ENCODE data around the gene SIPA1L3.

The SIPA1L3 gene

DNA sequence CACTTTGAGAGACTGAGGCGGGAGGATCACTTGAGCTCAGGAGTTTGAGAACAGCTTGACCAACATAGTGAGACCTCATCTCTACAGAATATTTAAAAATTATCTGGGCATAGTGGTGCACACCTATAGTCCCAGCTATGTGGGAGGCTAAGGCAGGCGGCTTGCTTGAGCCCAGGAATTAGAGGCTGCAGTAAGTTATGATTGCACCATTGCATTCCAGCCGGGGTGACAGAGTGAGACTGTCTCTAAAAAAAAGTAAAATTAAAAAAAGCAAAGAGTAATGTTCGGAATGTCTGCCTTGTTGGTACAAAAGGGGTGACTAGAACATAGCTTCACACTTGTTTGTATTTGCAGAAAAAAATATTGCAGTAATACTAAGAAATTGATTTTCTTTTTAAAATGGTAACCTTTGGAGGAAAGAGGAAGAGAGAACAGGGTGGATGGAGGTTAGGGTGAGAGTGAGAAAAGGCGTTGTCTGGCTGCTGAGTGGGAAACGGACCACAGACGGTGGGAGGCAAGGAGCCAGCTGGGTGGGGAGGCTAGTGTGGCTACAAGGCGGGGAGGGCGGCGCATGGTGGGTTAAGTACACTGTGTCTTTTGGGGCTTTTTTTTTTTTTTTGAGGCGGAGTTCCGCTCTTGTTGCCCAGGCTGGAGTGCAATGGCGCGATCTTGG lies 339.0 kb downstream of the SIPA1L3 start:
- Mint-ChIP-seq H3K4me3 (peak overlapping the region; percentile 30), H3K27ac (peak overlapping the region; percentile 87), H3K27me3 (peaks cover 7% of the 10 kb centered on the region), H3K4me1 (ENCODE audit: low read depth) (peaks cover 48% of the 10 kb centered on the region), H3K36me3 (ENCODE audit: low read depth) (peaks cover 8% of the 10 kb centered on the region), H3K9me3 (no peaks in the 10 kb centered on the region)
- intact Hi-C loops (cut with micrococcal nuclease): loop anchor here (5.0 kb wide), 1 partner anchor 41 kb away; no protein-coding TSS in a partner anchor

DNA sequence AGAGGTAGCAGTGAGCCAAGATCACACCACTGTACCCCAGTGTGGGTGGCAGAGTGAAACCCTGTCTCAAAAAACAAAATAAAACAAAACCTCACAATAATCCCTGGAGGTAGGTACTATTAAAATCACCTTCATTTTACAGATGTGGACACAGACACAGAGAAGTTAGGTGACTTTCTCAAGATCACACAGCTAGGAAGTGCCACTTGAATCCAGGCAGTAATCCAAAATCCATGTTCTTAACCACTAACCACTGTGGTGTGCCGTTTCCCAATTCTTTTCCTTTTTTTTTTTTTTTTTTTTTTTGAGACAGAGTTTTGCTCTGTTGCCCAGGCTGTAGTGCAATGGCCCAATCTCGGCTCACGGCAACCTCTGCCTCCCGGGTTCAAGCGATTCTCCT lies 340.1 kb downstream of the SIPA1L3 start:
- Mint-ChIP-seq H3K4me1 (ENCODE audit: low read depth) (peaks cover 59% of the 10 kb centered on the region), H3K4me3 (no peak overlapping the region), H3K9me3 (no peaks in the 10 kb centered on the region), H3K27me3 (peaks cover 12% of the 10 kb centered on the region), H3K36me3 (ENCODE audit: low read depth) (peaks cover 20% of the 10 kb centered on the region), H3K27ac (peak overlapping the region; percentile 87)
- intact Hi-C loops (cut with micrococcal nuclease): loop anchor here (5.0 kb wide), 1 partner anchor 40 kb away; no protein-coding TSS in a partner anchor

DNA sequence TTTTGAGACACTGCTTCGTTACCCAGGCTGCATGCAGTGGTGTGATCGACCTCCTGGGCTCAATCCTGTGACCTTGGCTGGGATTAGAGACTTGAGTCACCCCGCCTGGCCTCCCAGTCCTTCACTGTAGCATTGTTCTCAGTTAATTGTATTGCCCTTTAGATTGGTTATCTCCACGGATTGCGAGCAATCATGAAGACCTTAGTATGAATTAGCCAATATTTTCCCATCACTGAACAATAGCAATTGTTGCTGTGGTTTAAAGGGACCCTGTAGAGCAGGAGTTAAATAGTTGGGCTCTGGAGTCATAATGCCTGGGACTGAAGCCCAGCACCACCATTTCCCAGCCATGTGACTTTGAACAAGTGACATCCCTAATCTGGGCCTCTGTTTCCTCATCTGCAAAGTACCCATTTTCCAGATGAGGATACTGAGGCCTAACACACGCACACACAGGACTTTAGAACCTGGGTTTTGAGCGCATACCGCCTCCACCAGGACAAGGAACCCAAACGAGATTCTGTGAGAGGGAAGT lies 340.8 kb downstream of the SIPA1L3 start:
- peaks cover 66% of the 10 kb centered on the region for H3K4me1 Mint-ChIP-seq (ENCODE audit: low read depth)
- H3K27ac Mint-ChIP-seq: no peak overlapping the region
- peaks cover 20% of the 10 kb centered on the region for H3K36me3 Mint-ChIP-seq (ENCODE audit: low read depth)
- no peaks in the 10 kb centered on the region for H3K9me3 Mint-ChIP-seq
- intact Hi-C loops (cut with micrococcal nuclease): loop anchor here (5.0 kb wide), 1 partner anchor 40 kb away; no protein-coding TSS in a partner anchor
- peaks cover 18% of the 10 kb centered on the region for H3K27me3 Mint-ChIP-seq
- no peak overlapping the region for H3K4me3 Mint-ChIP-seq

DNA sequence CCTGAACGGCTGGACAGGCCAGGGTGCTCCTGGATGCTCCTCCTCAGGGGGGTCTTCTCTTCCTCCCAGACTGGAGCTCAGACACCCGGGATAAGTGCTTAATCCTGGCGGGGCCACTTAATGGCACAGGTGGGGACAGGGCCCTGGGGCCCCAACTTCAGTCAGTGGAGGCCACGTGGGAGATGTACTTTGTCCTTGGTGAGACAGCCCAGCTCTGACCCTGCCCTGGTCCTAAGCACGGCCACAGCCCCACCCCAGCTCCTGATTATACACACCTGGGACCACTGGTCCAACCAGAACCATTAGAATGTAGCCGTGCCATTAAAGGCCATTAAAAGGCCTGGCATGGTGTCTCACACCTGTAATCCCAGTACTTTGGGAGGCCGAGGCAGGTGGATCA lies 341.4 kb downstream of the SIPA1L3 start:
- Mint-ChIP-seq H3K4me1 (ENCODE audit: low read depth) (peaks cover 72% of the 10 kb centered on the region), H3K4me3 (no peak overlapping the region), H3K27ac (no peak overlapping the region), H3K36me3 (ENCODE audit: low read depth) (peaks cover 22% of the 10 kb centered on the region), H3K9me3 (no peaks in the 10 kb centered on the region), H3K27me3 (peaks cover 22% of the 10 kb centered on the region)
- intact Hi-C loops (cut with micrococcal nuclease): loop anchor here (5.0 kb wide), 1 partner anchor 39 kb away; no protein-coding TSS in a partner anchor

DNA sequence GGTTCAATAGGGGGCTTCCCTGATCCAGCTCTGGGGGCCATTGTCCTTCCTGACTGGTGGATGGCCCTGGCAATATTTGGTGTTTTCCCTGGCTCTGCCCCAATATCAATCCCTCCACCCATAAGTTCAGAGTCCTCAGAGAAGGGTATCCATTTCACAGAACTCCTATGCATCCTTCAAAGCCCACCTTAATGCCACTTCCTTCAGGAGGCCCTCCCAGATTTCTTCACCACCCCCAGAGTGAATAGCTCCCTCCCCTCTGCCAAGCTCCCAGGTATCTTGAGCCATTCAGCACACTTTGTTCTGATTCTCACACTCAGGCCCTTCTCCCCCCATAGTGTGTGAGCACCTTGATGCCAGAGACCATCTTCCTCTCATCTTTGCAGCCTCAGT lies 343.4 kb downstream of the SIPA1L3 start:
- intact Hi-C loops (cut with micrococcal nuclease): no loop called here
- H3K4me3 Mint-ChIP-seq: no peak overlapping the region
- no peaks in the 10 kb centered on the region for H3K9me3 Mint-ChIP-seq
- H3K4me1 Mint-ChIP-seq (ENCODE audit: low read depth): peaks cover 70% of the 10 kb centered on the region
- H3K27me3 Mint-ChIP-seq: peaks cover 41% of the 10 kb centered on the region
- peaks cover 34% of the 10 kb centered on the region for H3K36me3 Mint-ChIP-seq (ENCODE audit: low read depth)
- no peak overlapping the region for H3K27ac Mint-ChIP-seq

DNA sequence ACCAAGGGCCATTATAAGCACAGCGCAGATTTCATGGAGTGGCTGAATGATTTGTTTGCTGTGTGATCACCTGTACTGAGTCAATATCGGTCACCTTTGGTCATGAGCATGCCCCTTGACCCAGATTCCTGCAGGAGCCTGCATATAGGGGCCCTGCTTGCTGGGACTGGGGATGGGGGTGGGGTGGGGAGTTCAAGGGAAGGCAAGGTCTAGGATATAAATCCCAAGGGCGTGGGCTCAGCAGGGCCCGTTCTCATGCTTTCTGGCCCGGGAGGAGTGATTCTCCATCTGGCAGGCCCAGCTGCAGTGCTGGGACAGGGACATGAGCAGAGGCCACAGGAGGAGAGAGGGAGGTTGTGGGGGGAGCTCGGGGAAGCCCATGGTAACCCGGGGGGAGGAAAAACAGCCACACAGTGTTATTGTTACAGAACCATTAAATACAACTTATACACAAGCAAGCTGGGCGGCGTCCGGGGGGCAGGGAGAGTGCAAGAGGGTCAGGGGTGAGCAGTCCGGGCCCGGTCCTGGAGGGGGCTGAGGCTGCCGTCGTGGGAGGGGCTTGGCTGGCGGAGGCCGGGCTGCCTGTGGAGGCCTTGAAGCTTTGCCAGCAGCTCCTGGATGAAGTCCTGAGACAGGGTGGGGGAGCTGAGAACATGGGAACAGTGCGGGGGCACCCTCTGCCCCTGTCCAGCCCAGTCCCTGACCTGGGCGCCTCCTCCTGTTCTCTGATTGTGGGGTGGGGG lies 344.0 kb downstream of the SIPA1L3 start:
- intact Hi-C loops (cut with micrococcal nuclease): no loop called here
- Mint-ChIP-seq H3K27me3 (peaks cover 47% of the 10 kb centered on the region), H3K9me3 (no peaks in the 10 kb centered on the region), H3K36me3 (ENCODE audit: low read depth) (peaks cover 39% of the 10 kb centered on the region), H3K4me3 (no peak overlapping the region), H3K27ac (peak overlapping the region; percentile 47), H3K4me1 (ENCODE audit: low read depth) (peaks cover 70% of the 10 kb centered on the region)

DNA sequence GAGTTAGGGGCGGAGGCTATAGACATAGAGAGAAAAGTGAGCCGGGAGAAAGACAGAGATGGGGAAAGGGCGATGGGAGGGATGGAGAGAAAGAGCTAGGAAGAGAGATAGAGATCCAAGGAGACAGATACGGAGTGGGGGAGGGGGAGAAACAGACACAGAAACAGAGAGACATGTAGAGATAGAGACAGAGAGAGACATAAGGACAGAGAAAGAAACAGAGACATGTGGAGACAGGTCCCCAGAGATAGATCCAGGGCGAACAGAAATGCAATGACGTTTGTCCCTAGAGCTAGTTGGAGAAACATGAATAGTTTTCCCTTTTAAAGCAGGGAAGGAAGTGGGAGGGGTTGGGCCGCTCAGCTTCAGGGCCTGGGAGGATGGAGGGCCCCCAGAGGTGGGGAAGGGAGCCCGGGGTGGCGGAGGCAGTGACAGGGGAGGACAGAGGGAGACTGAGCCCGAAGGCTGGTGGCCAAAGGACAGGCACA lies 344.6 kb downstream of the SIPA1L3 start:
- Mint-ChIP-seq H3K4me1 (ENCODE audit: low read depth) (peaks cover 66% of the 10 kb centered on the region), H3K4me3 (peak overlapping the region; percentile 30), H3K27me3 (peaks cover 51% of the 10 kb centered on the region), H3K36me3 (ENCODE audit: low read depth) (peaks cover 39% of the 10 kb centered on the region), H3K27ac (peak overlapping the region; percentile 47), H3K9me3 (no peaks in the 10 kb centered on the region)
- intact Hi-C loops (cut with micrococcal nuclease): no loop called here

DNA sequence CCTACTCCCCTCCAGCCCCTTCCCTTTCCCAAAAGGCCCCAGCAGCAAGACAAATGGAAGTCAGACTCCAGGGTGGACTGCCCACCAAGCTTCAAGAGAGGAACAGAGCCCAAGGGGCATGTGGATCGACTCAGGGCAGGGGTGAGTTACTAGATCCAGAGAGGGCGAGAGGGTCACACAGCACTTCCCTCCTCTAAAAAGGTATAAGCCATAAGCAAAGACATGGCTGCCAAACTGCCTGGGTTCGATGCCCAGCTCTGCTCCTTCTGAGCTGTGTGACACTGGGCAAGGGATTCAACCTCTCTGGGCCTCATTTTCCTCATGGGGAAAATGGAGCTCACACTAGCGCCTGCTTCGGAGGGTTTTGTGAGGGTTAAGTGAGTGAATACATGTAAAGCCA lies 345.4 kb downstream of the SIPA1L3 start:
- H3K9me3 Mint-ChIP-seq: no peaks in the 10 kb centered on the region
- intact Hi-C loops (cut with micrococcal nuclease): no loop called here
- H3K4me1 Mint-ChIP-seq (ENCODE audit: low read depth): peaks cover 67% of the 10 kb centered on the region
- no peak overlapping the region for H3K4me3 Mint-ChIP-seq
- peaks cover 58% of the 10 kb centered on the region for H3K27me3 Mint-ChIP-seq
- peaks cover 39% of the 10 kb centered on the region for H3K36me3 Mint-ChIP-seq (ENCODE audit: low read depth)
- peak overlapping the region; percentile 47 for H3K27ac Mint-ChIP-seq

DNA sequence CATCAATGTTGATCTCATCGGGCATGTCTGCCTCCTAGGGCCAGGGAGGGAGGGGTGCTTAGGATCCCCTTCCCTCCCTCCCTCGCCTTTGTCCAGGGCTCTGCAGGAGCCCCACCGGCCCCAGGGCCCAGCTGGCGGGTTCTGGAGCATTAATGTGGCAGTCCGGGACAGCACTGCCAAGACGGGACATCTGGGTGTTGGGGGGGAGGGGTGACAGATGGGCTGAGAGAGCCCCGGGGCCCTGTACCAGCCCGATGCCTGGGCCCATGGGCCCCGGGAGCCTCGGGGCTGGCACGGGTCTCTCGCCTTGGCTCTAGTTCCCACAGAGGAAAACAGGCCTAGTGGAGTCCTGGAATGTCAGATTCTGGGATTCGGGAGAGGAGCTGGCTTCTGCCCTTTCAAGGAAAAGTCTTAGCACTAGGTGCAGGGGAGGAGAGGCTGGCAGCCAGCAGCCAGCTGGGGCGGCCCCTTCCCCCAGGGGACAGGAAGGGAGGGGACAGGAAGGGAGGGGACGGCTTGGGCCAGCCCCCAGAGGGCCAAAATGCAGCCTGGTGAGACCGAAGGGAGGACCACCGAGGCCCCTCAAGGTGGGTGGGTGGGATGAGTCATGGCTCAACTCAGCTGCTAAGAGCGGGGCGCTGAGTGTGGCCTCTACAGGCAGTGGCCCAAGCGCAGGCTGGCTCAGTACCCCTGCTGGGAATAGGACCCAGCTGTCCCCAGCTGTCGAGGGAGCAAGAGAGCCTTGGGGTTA lies 346.1 kb downstream of the SIPA1L3 start:
- intact Hi-C loops (cut with micrococcal nuclease): no loop called here
- Mint-ChIP-seq H3K4me3 (peak overlapping the region; percentile 26), H3K27me3 (peaks cover 63% of the 10 kb centered on the region), H3K9me3 (no peaks in the 10 kb centered on the region), H3K4me1 (ENCODE audit: low read depth) (peaks cover 67% of the 10 kb centered on the region), H3K27ac (no peak overlapping the region), H3K36me3 (ENCODE audit: low read depth) (peaks cover 39% of the 10 kb centered on the region)

DNA sequence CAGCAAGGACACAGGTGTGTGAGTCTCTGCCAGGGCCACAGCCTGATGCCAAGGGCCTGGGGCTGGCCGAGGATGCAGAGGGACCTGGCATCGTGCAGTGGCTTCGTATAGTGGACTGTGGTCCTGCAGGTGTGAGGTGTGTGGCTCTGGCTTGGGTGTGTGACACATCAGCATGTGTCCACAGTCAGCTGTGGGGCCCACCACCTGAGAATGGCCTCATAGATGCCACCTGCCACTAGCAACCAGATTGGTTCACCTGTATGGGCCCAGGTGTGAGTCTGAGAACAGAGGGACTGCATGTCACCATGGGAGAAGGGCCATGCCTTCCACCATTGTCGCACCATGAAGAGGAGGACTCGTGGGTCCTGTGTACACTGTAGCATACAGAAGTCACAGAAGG lies 346.8 kb downstream of the SIPA1L3 start:
- peak overlapping the region; percentile 1 for H3K4me3 Mint-ChIP-seq
- peaks cover 66% of the 10 kb centered on the region for H3K27me3 Mint-ChIP-seq
- peaks cover 67% of the 10 kb centered on the region for H3K4me1 Mint-ChIP-seq (ENCODE audit: low read depth)
- H3K36me3 Mint-ChIP-seq (ENCODE audit: low read depth): peaks cover 39% of the 10 kb centered on the region
- no peak overlapping the region for H3K27ac Mint-ChIP-seq
- intact Hi-C loops (cut with micrococcal nuclease): no loop called here
- no peaks in the 10 kb centered on the region for H3K9me3 Mint-ChIP-seq

DNA sequence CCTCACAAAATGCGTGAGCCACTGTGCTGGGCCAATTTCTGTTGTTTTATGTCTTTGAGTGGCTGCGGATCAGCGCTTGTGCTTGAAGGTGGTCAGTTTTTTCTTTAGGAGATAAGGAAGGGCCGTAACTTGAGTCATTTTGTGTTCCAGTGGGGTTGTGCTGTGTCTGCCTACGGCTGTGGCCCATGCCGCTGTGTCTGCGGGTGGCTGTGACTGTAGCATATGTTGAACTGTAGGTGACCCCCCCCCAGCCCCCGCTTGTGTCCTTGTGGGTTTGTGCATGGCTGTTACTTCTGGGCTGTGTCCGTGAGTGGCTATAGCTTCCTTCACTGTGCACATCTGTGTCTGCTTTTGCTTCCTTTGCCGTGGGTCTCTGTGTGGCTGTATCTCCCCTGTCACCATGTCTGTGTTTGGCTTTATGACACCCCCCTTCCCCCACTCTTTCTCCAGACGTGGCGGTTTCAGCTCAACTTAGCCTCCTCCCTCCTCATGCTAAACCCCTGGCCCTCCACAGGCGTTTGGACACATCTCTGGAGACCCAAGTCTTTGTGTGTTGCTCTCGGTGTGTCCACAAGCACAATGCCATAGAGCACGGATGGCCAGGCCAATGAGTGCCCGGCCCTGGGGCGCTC lies 348.5 kb downstream of the SIPA1L3 start:
- Mint-ChIP-seq H3K4me3 (peak overlapping the region; percentile 85), H3K27me3 (peaks cover 65% of the 10 kb centered on the region), H3K27ac (peak overlapping the region; percentile 84), H3K4me1 (ENCODE audit: low read depth) (peaks cover 58% of the 10 kb centered on the region), H3K9me3 (no peaks in the 10 kb centered on the region), H3K36me3 (ENCODE audit: low read depth) (peaks cover 36% of the 10 kb centered on the region)
- intact Hi-C loops (cut with micrococcal nuclease): loop anchor here (1.0 kb wide), 1 partner anchor 9 kb away; the partner anchor contains the start of gene SPINT2

Data from dendritic cell treated with granulocyte-macrophage colony-stimulating factor and Interleukin-4, amounts not matched to agents 40 ng/mL and 50 ng/mL, for 4 days (primary cell).